Neutrophil (primary cell): ENCODE results near the gene CDK13.

Experiments used
- H3K27ac ChIP-seq: fragments of 200-600 bp; sonication (generic); 2 replicates; pipeline ENCODE4 v1.5.1; 2016; ENCODE audit warnings: mild to moderate bottlenecking, moderate library complexity
- H3K27me3 ChIP-seq: fragments of 200-600 bp; sonication (generic); 2 replicates; pipeline ENCODE4 v1.6.0; 2016; ENCODE audit warnings: mild to moderate bottlenecking
- H3K36me3 ChIP-seq: fragments of 200-600 bp; sonication (generic); 2 replicates; pipeline ENCODE4 v1.5.1; 2017
- H3K4me1 ChIP-seq, 2 experiments: fragments of 200-600 bp in 1 of 2; sonication (generic) in 1 of 2; 1 replicate in 1 of 2; 2 replicates in 1 of 2; pipeline versions ENCODE4 v1.5.1 to v1.6.1; 2013 to 2016; ENCODE audit warnings: low read depth in 1 of 2, low read length in 1 of 2, mild to moderate bottlenecking in 1 of 2, moderate library complexity in 1 of 2; ENCODE audit not compliant: control insufficient read depth in 1 of 2, insufficient read depth in 1 of 2
- H3K4me3 ChIP-seq, 2 experiments: fragments of 200-600 bp in 1 of 2; sonication (generic) in 1 of 2; 1 replicate in 1 of 2; 2 replicates in 1 of 2; pipeline ENCODE4 v1.5.1; 2013 to 2016; ENCODE audit warnings: low read depth in 1 of 2, low read length in 1 of 2, mild to moderate bottlenecking in 1 of 2, moderate library complexity in 1 of 2
- H3K9me3 ChIP-seq: fragments of 200-600 bp; sonication (generic); 2 replicates; pipeline ENCODE4 v1.5.1; 2016
- CTCF ChIP-seq: fragments of 200-600 bp; sonication (generic); IDR thresholded peaks from 2 replicates; pipeline ENCODE4 v1.5.1; 2016; ENCODE audit warnings: antibody characterized with exemption

CDK13 gene

GRCh38 chr7:39923091-39923490 is 27.0 kb upstream of the CDK13 start:
- H3K27me3 ChIP-seq = no peaks in the 10 kb centered on the region
- TF ChIP-seq CTCF = no peak
- no peaks in the 10 kb centered on the region for H3K4me1 ChIP-seq
- no peaks in the 10 kb centered on the region for H3K9me3 ChIP-seq
- no peaks in the 10 kb centered on the region for H3K36me3 ChIP-seq
- no peak overlapping the region for H3K27ac ChIP-seq
- no peak overlapping the region for H3K4me3 ChIP-seq

GRCh38 chr7:39924122-39924521 is 25.9 kb upstream of the CDK13 start:
- no peaks in the 10 kb centered on the region for H3K27me3 ChIP-seq
- H3K27ac ChIP-seq = no peak overlapping the region
- no peaks in the 10 kb centered on the region for H3K9me3 ChIP-seq
- no peak overlapping the region for H3K4me3 ChIP-seq
- H3K4me1 ChIP-seq = no peaks in the 10 kb centered on the region
- no peaks in the 10 kb centered on the region for H3K36me3 ChIP-seq
- no peak for TF ChIP-seq CTCF

DNA sequence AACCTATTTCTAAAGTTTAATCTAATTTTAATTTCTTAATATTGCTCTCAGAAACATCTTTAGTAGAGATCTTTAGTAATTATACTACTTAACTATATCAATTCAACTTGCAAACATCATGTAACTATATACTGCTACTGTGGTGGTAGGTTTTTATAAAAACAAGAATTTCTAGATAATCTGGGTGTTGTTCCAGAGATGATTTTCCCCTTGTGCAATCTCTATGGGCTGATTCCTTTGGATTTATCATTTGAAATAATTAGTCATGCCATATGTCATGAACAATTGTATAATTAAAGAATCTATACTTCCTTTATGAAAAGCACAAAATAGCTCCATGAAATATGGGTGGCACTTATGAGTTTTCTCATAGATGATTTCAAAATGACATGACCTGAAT is 23.9 kb upstream of the CDK13 start:
- H3K4me1 ChIP-seq = no peaks in the 10 kb centered on the region
- H3K36me3 ChIP-seq = no peaks in the 10 kb centered on the region
- no peaks in the 10 kb centered on the region for H3K9me3 ChIP-seq
- H3K4me3 ChIP-seq = no peak overlapping the region
- H3K27me3 ChIP-seq = no peaks in the 10 kb centered on the region
- no peak for TF ChIP-seq CTCF
- no peak overlapping the region for H3K27ac ChIP-seq

DNA sequence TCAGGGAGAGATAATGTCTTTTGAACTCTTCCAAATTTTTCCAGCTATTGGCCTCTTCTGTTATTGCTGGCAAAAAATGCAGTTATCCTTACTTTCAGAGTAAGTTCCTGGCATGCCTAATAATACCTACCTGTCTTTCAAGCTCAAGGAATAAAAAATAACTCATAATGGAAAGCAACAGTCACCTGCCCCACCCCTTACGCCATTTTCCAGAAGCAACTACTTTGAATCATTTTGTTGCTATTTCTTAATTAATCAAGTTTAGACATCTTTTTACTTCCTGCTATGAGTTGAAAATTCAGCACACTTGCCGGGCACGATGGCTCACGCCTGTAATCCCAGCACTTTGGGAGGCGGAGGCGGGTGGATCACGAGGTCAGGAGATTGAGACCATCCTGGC is 23.0 kb upstream of the CDK13 start:
- H3K4me1 ChIP-seq = no peaks in the 10 kb centered on the region
- H3K9me3 ChIP-seq = no peaks in the 10 kb centered on the region
- H3K27me3 ChIP-seq = no peaks in the 10 kb centered on the region
- no peak overlapping the region for H3K27ac ChIP-seq
- no peak overlapping the region for H3K4me3 ChIP-seq
- no peaks in the 10 kb centered on the region for H3K36me3 ChIP-seq
- TF ChIP-seq CTCF = no peak

- no peaks in the 10 kb centered on the region for H3K27me3 ChIP-seq
- no peak for TF ChIP-seq CTCF
- no peaks in the 10 kb centered on the region for H3K4me1 ChIP-seq
- no peaks in the 10 kb centered on the region for H3K9me3 ChIP-seq
- H3K4me3 ChIP-seq = no peak overlapping the region
- H3K36me3 ChIP-seq = no peaks in the 10 kb centered on the region
- H3K27ac ChIP-seq = no peak overlapping the region
Measured at GRCh38 chr7:39934132-39934531, 15.9 kb upstream of the CDK13 start.

- no peaks in the 10 kb centered on the region for H3K27me3 ChIP-seq
- H3K27ac ChIP-seq = no peak overlapping the region
- no peak for TF ChIP-seq CTCF
- H3K9me3 ChIP-seq = no peaks in the 10 kb centered on the region
- no peak overlapping the region for H3K4me3 ChIP-seq
- no peaks in the 10 kb centered on the region for H3K36me3 ChIP-seq
- H3K4me1 ChIP-seq = no peaks in the 10 kb centered on the region
Measured at GRCh38 chr7:39936761-39937160, 13.3 kb upstream of the CDK13 start.
